Measurements from ENCODE around the gene SLC51B. TPM values are rescaled to one million over a fixed set of nuclear protein-coding genes. Genes with fewer than 3 reads are reported as not detected.

SLC51B gene
- total and polyA plus RNA-seq, 10 of the 15 experiments (the other 5 are each of a cell fraction or from before 2014, with no cell fraction given) = 0.05 to 0.17 (median 0.13) TPM; not detected in 7

- no peak for DNase-seq (ENCODE audit: low read depth, low spot score)
- Histone ChIP-seq H3K4me3 (no peak overlapping the region), H3K27me3 (replicated peaks in 1 of 2; ENCODE audit: control insufficient read depth in 2 of 2, insufficient read depth in 2 of 2, low read length in 1 of 2) (peaks cover 0 to 2% of the 10 kb centered on the region in 2 experiments), H3K79me2 (ENCODE audit: control insufficient read depth, insufficient read depth, low read length) (no peaks in the 10 kb centered on the region), H3K4me2 (ENCODE audit: control insufficient read depth, insufficient read depth) (no peak overlapping the region), H2AFZ (ENCODE audit: control insufficient read depth, low read depth, low read length) (no peak overlapping the region), H3K9ac (ENCODE audit: control insufficient read depth, insufficient read depth, low read length) (no peak overlapping the region), H4K20me1 (ENCODE audit: control insufficient read depth, insufficient read depth) (no peaks in the 10 kb centered on the region), H3K9me3 (replicated peaks; ENCODE audit: control insufficient read depth, insufficient read depth, low read length) (no peaks in the 10 kb centered on the region), H3K36me3 (ENCODE audit: control insufficient read depth in 2 of 2, insufficient read depth in 2 of 2, low read length in 1 of 2) (no peaks in the 10 kb centered on the region), H3K27ac (ENCODE audit: control insufficient read depth, insufficient read depth) (no peak overlapping the region), H3K4me1 (ENCODE audit: control insufficient read depth, insufficient read depth, low read length) (no peaks in the 10 kb centered on the region)
- in situ Hi-C loops (cut with MboI) = no loop called here
- no peak for FAIRE-seq
- ATAC-seq = no peak
- intact Hi-C loops (cut with micrococcal nuclease; ENCODE audit: unreplicated experiment) = no loop called here
- BruUV-seq (replicated peaks) = no TSS peak
- WGBS (ENCODE audit: insufficient coverage, insufficient replicate concordance, low lambda C conversion rate, missing lambda C conversion rate) = 40% methylated on average over 9 of the region's 9 CpGs
- ChIA-PET CTCF (interaction anchor here (0.6 to 1.1 kb wide), 3 partner anchors 14 to 257 kb away, joined by 3 read pairs; no protein-coding TSS in a partner anchor), RAD21 (ENCODE audit: unreplicated experiment) (no interaction called here), SMC1A (ENCODE audit: uncharacterized antibody, unreplicated experiment) (interaction anchor here (0.6 to 1.5 kb wide), 2 partner anchors 13 to 365 kb away, joined by 3 to 4 read pairs; no protein-coding TSS in a partner anchor), POLR2A (interaction anchor here (0.7 kb wide), 1 partner anchor 11 kb away, joined by 3 read pairs; no protein-coding TSS in a partner anchor)
- TF ChIP-seq TAF1 (IDR thresholded peaks at IDR 0.05; ENCODE audit: borderline replicate concordance, low read depth, low read length) (no peak), ASH2L (IDR thresholded peaks at IDR 0.05; ENCODE audit: borderline replicate concordance, low read depth) (no peak), ETV6 (conservative IDR thresholded peaks at IDR 0.05 in 1 of 2, IDR thresholded peaks at IDR 0.05 in 1 of 2; ENCODE audit: borderline replicate concordance in 1 of 2, low read depth in 1 of 2) (no peak), SMC3 (IDR thresholded peaks at IDR 0.05; ENCODE audit: borderline replicate concordance, low read length) (no peak), SUPT20H (IDR thresholded peaks at IDR 0.05; ENCODE audit: borderline replicate concordance, control insufficient read depth, low read depth, low read length) (no peak), GABPA (IDR thresholded peaks at IDR 0.05; ENCODE audit: low read depth) (no peak), CEBPB (IDR thresholded peaks at IDR 0.05; ENCODE audit: borderline replicate concordance in 1 of 2, low read depth in 2 of 2, low read length in 2 of 2) (no peak), ZNF217 (IDR thresholded peaks at IDR 0.05) (no peak), ATF7 (IDR thresholded peaks at IDR 0.05; ENCODE audit: low read depth) (no peak), ATF3 (IDR thresholded peaks at IDR 0.05; ENCODE audit: borderline replicate concordance, extremely low read depth, low read depth, low read length) (no peak), RELA (IDR thresholded peaks at IDR 0.05; ENCODE audit: borderline replicate concordance, partially characterized antibody) (no peak), PRDM15 (CRISPR knock-in tag; IDR thresholded peaks at IDR 0.05) (no peak), EZH2 (IDR thresholded peaks at IDR 0.05; ENCODE audit: borderline replicate concordance, control insufficient read depth, low read depth, low read length) (no peak), CHD2 (IDR thresholded peaks at IDR 0.05; ENCODE audit: borderline replicate concordance, low read depth, low read length) (no peak), RFX5 (IDR thresholded peaks at IDR 0.05; ENCODE audit: low read depth, low read length) (no peak), BACH1 (IDR thresholded peaks at IDR 0.05; ENCODE audit: borderline replicate concordance) (no peak)
- TF ChIP-seq, protein P1, sequence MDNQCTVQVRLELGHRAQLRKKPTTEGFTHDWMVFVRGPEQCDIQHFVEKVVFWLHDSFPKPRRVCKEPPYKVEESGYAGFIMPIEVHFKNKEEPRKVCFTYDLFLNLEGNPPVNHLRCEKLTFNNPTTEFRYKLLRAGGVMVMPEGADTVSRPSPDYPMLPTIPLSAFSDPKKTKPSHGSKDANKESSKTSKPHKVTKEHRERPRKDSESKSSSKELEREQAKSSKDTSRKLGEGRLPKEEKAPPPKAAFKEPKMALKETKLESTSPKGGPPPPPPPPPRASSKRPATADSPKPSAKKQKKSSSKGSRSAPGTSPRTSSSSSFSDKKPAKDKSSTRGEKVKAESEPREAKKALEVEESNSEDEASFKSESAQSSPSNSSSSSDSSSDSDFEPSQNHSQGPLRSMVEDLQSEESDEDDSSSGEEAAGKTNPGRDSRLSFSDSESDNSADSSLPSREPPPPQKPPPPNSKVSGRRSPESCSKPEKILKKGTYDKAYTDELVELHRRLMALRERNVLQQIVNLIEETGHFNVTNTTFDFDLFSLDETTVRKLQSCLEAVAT (IDR thresholded peaks at IDR 0.05) = no peak
Measured at GRCh38 chr15:65066635-65067316, 21.6 kb downstream of the SLC51B start.
